ENCODE data around the gene NME7.

Gene NME7

GRCh38 chr1:169305356-169305755 lies 62.2 kb downstream of the NME7 start:
- H3K4me1 ChIP-seq (ENCODE audit: insufficient read depth, low read length, poor library complexity, severe bottlenecking): peaks cover 12% of the 10 kb centered on the region
- H2AFZ ChIP-seq (ENCODE audit: low read length): no peak overlapping the region
- H3K9ac ChIP-seq (ENCODE audit: low read depth, low read length, poor library complexity, severe bottlenecking): no peak overlapping the region
- TF ChIP-seq, protein P1, sequence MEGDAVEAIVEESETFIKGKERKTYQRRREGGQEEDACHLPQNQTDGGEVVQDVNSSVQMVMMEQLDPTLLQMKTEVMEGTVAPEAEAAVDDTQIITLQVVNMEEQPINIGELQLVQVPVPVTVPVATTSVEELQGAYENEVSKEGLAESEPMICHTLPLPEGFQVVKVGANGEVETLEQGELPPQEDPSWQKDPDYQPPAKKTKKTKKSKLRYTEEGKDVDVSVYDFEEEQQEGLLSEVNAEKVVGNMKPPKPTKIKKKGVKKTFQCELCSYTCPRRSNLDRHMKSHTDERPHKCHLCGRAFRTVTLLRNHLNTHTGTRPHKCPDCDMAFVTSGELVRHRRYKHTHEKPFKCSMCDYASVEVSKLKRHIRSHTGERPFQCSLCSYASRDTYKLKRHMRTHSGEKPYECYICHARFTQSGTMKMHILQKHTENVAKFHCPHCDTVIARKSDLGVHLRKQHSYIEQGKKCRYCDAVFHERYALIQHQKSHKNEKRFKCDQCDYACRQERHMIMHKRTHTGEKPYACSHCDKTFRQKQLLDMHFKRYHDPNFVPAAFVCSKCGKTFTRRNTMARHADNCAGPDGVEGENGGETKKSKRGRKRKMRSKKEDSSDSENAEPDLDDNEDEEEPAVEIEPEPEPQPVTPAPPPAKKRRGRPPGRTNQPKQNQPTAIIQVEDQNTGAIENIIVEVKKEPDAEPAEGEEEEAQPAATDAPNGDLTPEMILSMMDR (conservative IDR thresholded peaks at IDR 0.05; ENCODE audit: low read length): no peak
- no peak for TF ChIP-seq EZH2phosphoT487 (IDR thresholded peaks at IDR 0.05; ENCODE audit: borderline replicate concordance)
- H3K27me3 ChIP-seq (ENCODE audit: insufficient read depth, low read length, poor library complexity, severe bottlenecking): no peaks in the 10 kb centered on the region
- H4K20me1 ChIP-seq (ENCODE audit: insufficient read depth, low read length, poor library complexity, severe bottlenecking): no peaks in the 10 kb centered on the region
- H3K9me2 ChIP-seq (replicated peaks; ENCODE audit: low read depth, low read length): no peaks in the 10 kb centered on the region
- H3K36me3 ChIP-seq (ENCODE audit: insufficient read depth, low read length): peaks cover 3% of the 10 kb centered on the region; the same call in 1 of the 2 replicates
- H3K4me2 ChIP-seq (ENCODE audit: low read depth, low read length, poor library complexity, severe bottlenecking): no peak overlapping the region
- no peaks in the 10 kb centered on the region for H3F3A ChIP-seq (ENCODE audit: low read depth)
- H3K9me3 ChIP-seq (ENCODE audit: insufficient read depth, low read depth, low read length): no peaks in the 10 kb centered on the region
- no peaks in the 10 kb centered on the region for H3K79me2 ChIP-seq (ENCODE audit: insufficient read depth, low read length)
- H3K4me3 ChIP-seq (ENCODE audit: low read length, poor library complexity, severe bottlenecking): no peak overlapping the region

GRCh38 chr1:169300854-169301253 lies 66.7 kb downstream of the NME7 start:
- Histone ChIP-seq H4K20me1 (ENCODE audit: insufficient read depth, low read length, poor library complexity, severe bottlenecking) (no peaks in the 10 kb centered on the region), H3K36me3 (ENCODE audit: insufficient read depth, low read length) (peaks cover 3% of the 10 kb centered on the region; the same call in 1 of the 2 replicates), H3K4me1 (ENCODE audit: insufficient read depth, low read length, poor library complexity, severe bottlenecking) (peaks cover 19% of the 10 kb centered on the region), H3K4me3 (ENCODE audit: low read length, poor library complexity, severe bottlenecking) (no peak overlapping the region), H3K9me3 (ENCODE audit: insufficient read depth, low read depth, low read length) (no peaks in the 10 kb centered on the region), H3K79me2 (ENCODE audit: insufficient read depth, low read length) (no peaks in the 10 kb centered on the region), H3K9me2 (replicated peaks; ENCODE audit: low read depth, low read length) (no peaks in the 10 kb centered on the region), H3K4me2 (ENCODE audit: low read depth, low read length, poor library complexity, severe bottlenecking) (no peak overlapping the region), H2AFZ (ENCODE audit: low read length) (no peak overlapping the region), H3K27me3 (ENCODE audit: insufficient read depth, low read length, poor library complexity, severe bottlenecking) (no peaks in the 10 kb centered on the region), H3F3A (ENCODE audit: low read depth) (peaks cover under 1% of the 10 kb centered on the region), H3K9ac (ENCODE audit: low read depth, low read length, poor library complexity, severe bottlenecking) (no peak overlapping the region)
- TF ChIP-seq EZH2phosphoT487 (IDR thresholded peaks at IDR 0.05; ENCODE audit: borderline replicate concordance): no peak
- TF ChIP-seq, protein P1 (conservative IDR thresholded peaks at IDR 0.05; ENCODE audit: low read length): no peak

- peaks cover 12% of the 10 kb centered on the region for H3K27me3 ChIP-seq (ENCODE audit: insufficient read depth, low read length, poor library complexity, severe bottlenecking)
- no peaks in the 10 kb centered on the region for H3K9me3 ChIP-seq (ENCODE audit: insufficient read depth, low read depth, low read length)
- H4K20me1 ChIP-seq (ENCODE audit: insufficient read depth, low read length, poor library complexity, severe bottlenecking): no peaks in the 10 kb centered on the region
- no peak overlapping the region for H3K9ac ChIP-seq (ENCODE audit: low read depth, low read length, poor library complexity, severe bottlenecking)
- H3K36me3 ChIP-seq (ENCODE audit: insufficient read depth, low read length): peaks cover 3% of the 10 kb centered on the region; the same call in 1 of the 2 replicates
- H3K9me2 ChIP-seq (replicated peaks; ENCODE audit: low read depth, low read length): no peaks in the 10 kb centered on the region
- TF ChIP-seq EZH2phosphoT487 (IDR thresholded peaks at IDR 0.05; ENCODE audit: borderline replicate concordance): no peak
- TF ChIP-seq, protein P1 (conservative IDR thresholded peaks at IDR 0.05; ENCODE audit: low read length): no peak
- peaks cover 36% of the 10 kb centered on the region for H3K4me1 ChIP-seq (ENCODE audit: insufficient read depth, low read length, poor library complexity, severe bottlenecking)
- H3K79me2 ChIP-seq (ENCODE audit: insufficient read depth, low read length): no peaks in the 10 kb centered on the region
- no peak overlapping the region for H3K4me2 ChIP-seq (ENCODE audit: low read depth, low read length, poor library complexity, severe bottlenecking)
- peaks cover 3% of the 10 kb centered on the region for H3F3A ChIP-seq (ENCODE audit: low read depth)
- no peak overlapping the region for H3K4me3 ChIP-seq (ENCODE audit: low read length, poor library complexity, severe bottlenecking)
- no peak overlapping the region for H2AFZ ChIP-seq (ENCODE audit: low read length)
These were observed 69.2 kb downstream of the NME7 start for GRCh38 chr1:169298441-169298840.

Measured in Loucy (cell line).